ENCODE data around the gene PLEKHA8. TPM values are rescaled to one million over a fixed set of nuclear protein-coding genes. Genes with fewer than 3 reads are reported as not detected.

The PLEKHA8 gene
- total and polyA plus RNA-seq, 10 of the 15 experiments (the other 5 are each of a cell fraction or from before 2014, with no cell fraction given): 1.1 to 13.2 (median 5.7) TPM

DNA sequence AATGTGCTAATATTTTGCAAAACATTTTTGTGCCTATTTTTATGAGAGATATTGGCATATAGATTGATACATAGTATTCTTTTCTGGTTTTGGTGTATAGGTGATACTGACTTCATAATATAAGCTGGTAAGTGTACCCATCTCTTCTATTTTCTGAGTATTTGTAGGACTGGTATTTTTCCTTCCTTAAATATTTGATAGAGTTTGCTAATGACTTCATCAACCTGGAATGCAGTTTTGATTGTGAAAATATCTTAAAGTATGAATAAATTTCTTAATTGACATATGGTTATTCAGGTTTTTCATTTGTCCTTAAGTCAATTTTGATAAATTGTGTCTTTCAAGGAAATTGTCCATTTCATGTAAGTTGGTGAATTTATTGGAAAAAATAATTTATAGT lies 32.6 kb upstream of the PLEKHA8 start (continued):
- TF ChIP-seq, protein P1, sequence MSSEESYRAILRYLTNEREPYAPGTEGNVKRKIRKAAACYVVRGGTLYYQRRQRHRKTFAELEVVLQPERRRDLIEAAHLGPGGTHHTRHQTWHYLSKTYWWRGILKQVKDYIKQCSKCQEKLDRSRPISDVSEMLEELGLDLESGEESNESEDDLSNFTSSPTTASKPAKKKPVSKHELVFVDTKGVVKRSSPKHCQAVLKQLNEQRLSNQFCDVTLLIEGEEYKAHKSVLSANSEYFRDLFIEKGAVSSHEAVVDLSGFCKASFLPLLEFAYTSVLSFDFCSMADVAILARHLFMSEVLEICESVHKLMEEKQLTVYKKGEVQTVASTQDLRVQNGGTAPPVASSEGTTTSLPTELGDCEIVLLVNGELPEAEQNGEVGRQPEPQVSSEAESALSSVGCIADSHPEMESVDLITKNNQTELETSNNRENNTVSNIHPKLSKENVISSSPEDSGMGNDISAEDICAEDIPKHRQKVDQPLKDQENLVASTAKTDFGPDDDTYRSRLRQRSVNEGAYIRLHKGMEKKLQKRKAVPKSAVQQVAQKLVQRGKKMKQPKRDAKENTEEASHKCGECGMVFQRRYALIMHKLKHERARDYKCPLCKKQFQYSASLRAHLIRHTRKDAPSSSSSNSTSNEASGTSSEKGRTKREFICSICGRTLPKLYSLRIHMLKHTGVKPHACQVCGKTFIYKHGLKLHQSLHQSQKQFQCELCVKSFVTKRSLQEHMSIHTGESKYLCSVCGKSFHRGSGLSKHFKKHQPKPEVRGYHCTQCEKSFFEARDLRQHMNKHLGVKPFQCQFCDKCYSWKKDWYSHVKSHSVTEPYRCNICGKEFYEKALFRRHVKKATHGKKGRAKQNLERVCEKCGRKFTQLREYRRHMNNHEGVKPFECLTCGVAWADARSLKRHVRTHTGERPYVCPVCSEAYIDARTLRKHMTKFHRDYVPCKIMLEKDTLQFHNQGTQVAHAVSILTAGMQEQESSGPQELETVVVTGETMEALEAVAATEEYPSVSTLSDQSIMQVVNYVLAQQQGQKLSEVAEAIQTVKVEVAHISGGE (CRISPR knock-in tag; IDR thresholded peaks at IDR 0.05): no peak
- TF ChIP-seq JUNB (IDR thresholded peaks at IDR 0.05): no peak
- TF ChIP-seq TCF12 (IDR thresholded peaks at IDR 0.05; ENCODE audit: low read depth, low read length): no peak

DNA sequence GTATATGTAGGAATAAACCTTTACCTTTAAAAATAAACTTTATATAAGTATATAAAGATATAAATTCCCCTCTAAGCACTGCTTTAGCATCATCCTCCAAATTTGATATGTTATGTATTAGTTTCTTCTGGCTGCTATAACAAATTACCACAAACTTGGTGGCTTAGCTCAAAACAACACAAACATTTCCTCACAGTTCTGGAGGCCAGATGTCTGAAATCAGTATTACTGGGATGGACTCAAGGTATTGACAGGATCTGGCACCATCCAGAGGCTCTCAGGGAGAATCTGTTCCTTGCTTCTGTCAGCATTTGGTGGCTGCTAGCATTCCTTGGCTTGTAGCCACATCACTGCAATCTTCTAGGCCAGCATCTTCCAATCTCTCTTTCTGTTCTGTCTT lies 31.9 kb upstream of the PLEKHA8 start:
- POLR2A ChIA-PET: no interaction called here
- Histone ChIP-seq H3K9ac (ENCODE audit: control insufficient read depth, insufficient read depth, low read length) (no peak overlapping the region), H4K20me1 (ENCODE audit: control insufficient read depth, insufficient read depth) (no peaks in the 10 kb centered on the region), H3K4me1 (ENCODE audit: control insufficient read depth, insufficient read depth, low read length) (no peaks in the 10 kb centered on the region), H3K27me3 (replicated peaks in 1 of 2; ENCODE audit: control insufficient read depth in 2 of 2, insufficient read depth in 2 of 2, low read length in 1 of 2) (no peaks in the 10 kb centered on the region), H3K27ac (ENCODE audit: control insufficient read depth, insufficient read depth) (no peak overlapping the region), H3K4me2 (ENCODE audit: control insufficient read depth, insufficient read depth) (no peak overlapping the region), H3K36me3 (ENCODE audit: control insufficient read depth in 2 of 2, insufficient read depth in 2 of 2, low read length in 1 of 2) (no peaks in the 10 kb centered on the region), H3K4me3 (no peak overlapping the region), H3K79me2 (ENCODE audit: control insufficient read depth, insufficient read depth, low read length) (no peaks in the 10 kb centered on the region), H2AFZ (ENCODE audit: control insufficient read depth, low read depth, low read length) (no peak overlapping the region), H3K9me3 (replicated peaks; ENCODE audit: control insufficient read depth, insufficient read depth, low read length) (peaks cover 3% of the 10 kb centered on the region; the same call in 2 of the 3 replicates)
- SMC1A ChIA-PET (ENCODE audit: uncharacterized antibody, unreplicated experiment): interaction anchor here (0.6 to 1.6 kb wide), 2 partner anchors 36 to 117 kb away, joined by 3 read pairs; no protein-coding TSS in a partner anchor
- RAD21 ChIA-PET (ENCODE audit: unreplicated experiment): no interaction called here
- FAIRE-seq (no peak), ATAC-seq (no peak), DNase-seq (ENCODE audit: low read depth, low spot score) (no peak)
- TF ChIP-seq YY1 (IDR thresholded peaks at IDR 0.05; ENCODE audit: low read depth, low read length) (no peak), ZNF217 (IDR thresholded peaks at IDR 0.05) (no peak), NRF1 (conservative IDR thresholded peaks at IDR 0.05; ENCODE audit: low read depth, low read length) (no peak), ZSCAN29 (IDR thresholded peaks at IDR 0.05) (no peak)
- TF ChIP-seq, protein P2, sequence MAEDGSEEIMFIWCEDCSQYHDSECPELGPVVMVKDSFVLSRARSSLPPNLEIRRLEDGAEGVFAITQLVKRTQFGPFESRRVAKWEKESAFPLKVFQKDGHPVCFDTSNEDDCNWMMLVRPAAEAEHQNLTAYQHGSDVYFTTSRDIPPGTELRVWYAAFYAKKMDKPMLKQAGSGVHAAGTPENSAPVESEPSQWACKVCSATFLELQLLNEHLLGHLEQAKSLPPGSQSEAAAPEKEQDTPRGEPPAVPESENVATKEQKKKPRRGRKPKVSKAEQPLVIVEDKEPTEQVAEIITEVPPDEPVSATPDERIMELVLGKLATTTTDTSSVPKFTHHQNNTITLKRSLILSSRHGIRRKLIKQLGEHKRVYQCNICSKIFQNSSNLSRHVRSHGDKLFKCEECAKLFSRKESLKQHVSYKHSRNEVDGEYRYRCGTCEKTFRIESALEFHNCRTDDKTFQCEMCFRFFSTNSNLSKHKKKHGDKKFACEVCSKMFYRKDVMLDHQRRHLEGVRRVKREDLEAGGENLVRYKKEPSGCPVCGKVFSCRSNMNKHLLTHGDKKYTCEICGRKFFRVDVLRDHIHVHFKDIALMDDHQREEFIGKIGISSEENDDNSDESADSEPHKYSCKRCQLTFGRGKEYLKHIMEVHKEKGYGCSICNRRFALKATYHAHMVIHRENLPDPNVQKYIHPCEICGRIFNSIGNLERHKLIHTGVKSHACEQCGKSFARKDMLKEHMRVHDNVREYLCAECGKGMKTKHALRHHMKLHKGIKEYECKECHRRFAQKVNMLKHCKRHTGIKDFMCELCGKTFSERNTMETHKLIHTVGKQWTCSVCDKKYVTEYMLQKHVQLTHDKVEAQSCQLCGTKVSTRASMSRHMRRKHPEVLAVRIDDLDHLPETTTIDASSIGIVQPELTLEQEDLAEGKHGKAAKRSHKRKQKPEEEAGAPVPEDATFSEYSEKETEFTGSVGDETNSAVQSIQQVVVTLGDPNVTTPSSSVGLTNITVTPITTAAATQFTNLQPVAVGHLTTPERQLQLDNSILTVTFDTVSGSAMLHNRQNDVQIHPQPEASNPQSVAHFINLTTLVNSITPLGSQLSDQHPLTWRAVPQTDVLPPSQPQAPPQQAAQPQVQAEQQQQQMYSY (CRISPR knock-in tag; IDR thresholded peaks at IDR 0.05): no peak
- TF ChIP-seq, protein P3, sequence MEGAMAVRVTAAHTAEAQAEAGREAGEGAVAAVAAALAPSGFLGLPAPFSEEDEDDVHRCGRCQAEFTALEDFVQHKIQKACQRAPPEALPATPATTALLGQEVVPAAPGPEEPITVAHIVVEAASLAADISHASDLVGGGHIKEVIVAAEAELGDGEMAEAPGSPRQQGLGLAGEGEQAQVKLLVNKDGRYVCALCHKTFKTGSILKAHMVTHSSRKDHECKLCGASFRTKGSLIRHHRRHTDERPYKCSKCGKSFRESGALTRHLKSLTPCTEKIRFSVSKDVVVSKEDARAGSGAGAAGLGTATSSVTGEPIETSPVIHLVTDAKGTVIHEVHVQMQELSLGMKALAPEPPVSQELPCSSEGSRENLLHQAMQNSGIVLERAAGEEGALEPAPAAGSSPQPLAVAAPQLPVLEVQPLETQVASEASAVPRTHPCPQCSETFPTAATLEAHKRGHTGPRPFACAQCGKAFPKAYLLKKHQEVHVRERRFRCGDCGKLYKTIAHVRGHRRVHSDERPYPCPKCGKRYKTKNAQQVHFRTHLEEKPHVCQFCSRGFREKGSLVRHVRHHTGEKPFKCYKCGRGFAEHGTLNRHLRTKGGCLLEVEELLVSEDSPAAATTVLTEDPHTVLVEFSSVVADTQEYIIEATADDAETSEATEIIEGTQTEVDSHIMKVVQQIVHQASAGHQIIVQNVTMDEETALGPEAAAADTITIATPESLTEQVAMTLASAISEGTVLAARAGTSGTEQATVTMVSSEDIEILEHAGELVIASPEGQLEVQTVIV (IDR thresholded peaks at IDR 0.05; ENCODE audit: borderline replicate concordance, partially characterized antibody): no peak
- intact Hi-C loops (cut with micrococcal nuclease; ENCODE audit: unreplicated experiment) (no loop called here), in situ Hi-C loops (cut with MboI) (no loop called here)
- CTCF ChIA-PET: interaction anchor here (1.1 to 1.2 kb wide), 2 partner anchors 65 to 77 kb away, joined by 3 to 4 read pairs; no protein-coding TSS in a partner anchor
- no TSS peak for BruUV-seq (replicated peaks)
